HG02852 (cell line): ENCODE data around the gene REEP5.

Experiments used
- ATAC-seq: cut with Tn5 transposase; IDR thresholded peaks from one replicate; pipeline ENCODE4 v1.9.1; 2021; ENCODE audit warnings: mild to moderate bottlenecking, moderate library complexity; ENCODE audit not compliant: unreplicated experiment

Gene REEP5

GRCh38 chr5:112848116-112848811, 73.8 kb downstream of the REEP5 start:
- ATAC-seq, result peak; percentile 100

GRCh38 chr5:112847306-112847705, 74.7 kb downstream of the REEP5 start:
- ATAC-seq, result no peak

- no peak for ATAC-seq
These were observed 75.5 kb downstream of the REEP5 start for GRCh38 chr5:112846556-112846955.

- no peak for ATAC-seq
These were observed 77.5 kb downstream of the REEP5 start for GRCh38 chr5:112844489-112844888.

- no peak for ATAC-seq
These were observed 88.1 kb downstream of the REEP5 start for GRCh38 chr5:112833971-112834370.

- ATAC-seq, result no peak
These were observed 91.6 kb downstream of the REEP5 start for GRCh38 chr5:112830378-112830777.
